Endometrium (tissue), 2 donors: ENCODE measurements around the gene DGKQ.

ENCODE experiments used
- FAIRE-seq: peaks from 2 replicates; lab custom pipeline; 2012; peaks lifted over from hg19 to GRCh38; lab: Jason Lieb, UNC
- donor health status: control.
- donor health status: control.

DGKQ gene

GRCh38 chr4:961351-962230 lies 11.8 kb downstream of the DGKQ start:
- FAIRE-seq = no peak

GRCh38 chr4:960636-961350 lies 12.6 kb downstream of the DGKQ start:
- FAIRE-seq = no peak

DNA sequence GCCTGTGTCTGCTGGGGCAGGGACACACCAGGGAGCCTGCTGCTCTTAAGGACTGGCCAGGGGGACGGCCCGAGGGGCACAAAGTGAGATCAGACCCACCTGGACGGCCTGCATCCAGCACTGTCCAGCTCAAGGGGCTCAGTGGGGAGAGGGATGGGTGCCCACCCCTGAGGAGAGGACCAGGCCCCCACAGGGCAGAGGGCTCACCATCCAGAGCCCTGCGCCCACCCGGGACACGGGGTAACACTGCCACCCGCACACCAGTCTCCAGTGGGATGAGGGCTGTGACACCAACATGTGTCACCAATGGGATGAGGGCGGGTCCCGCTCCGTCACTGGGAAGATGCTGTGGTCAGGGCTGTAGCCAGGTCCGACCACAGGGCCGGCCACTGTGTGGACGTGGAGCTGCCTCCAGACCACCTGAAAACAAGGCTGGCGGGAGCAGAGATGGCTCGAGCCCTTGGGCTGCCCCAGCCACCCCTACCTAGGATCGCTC lies 13.2 kb downstream of the DGKQ start:
- FAIRE-seq = no peak

GRCh38 chr4:959338-960139 lies 13.8 kb downstream of the DGKQ start:
- FAIRE-seq = no peak

- FAIRE-seq = no peak
Observed at GRCh38 chr4:958696-959337, 14.6 kb downstream of the DGKQ start.

GRCh38 chr4:958314-958665 lies 15.1 kb downstream of the DGKQ start:
- FAIRE-seq = no peak

GRCh38 chr4:957581-958313 lies 15.6 kb downstream of the DGKQ start:
- FAIRE-seq = no peak

- no peak for FAIRE-seq
Observed at GRCh38 chr4:957231-957580, 16.2 kb downstream of the DGKQ start.

GRCh38 chr4:956531-957230 lies 16.7 kb downstream of the DGKQ start:
- FAIRE-seq = no peak

GRCh38 chr4:955931-956381 lies 17.4 kb downstream of the DGKQ start:
- FAIRE-seq = no peak

- no peak for FAIRE-seq
Observed at GRCh38 chr4:955161-955921, 18.0 kb downstream of the DGKQ start.

- FAIRE-seq = no peak
Observed at GRCh38 chr4:954211-955020, 19.0 kb downstream of the DGKQ start.

- FAIRE-seq = no peak
Observed at GRCh38 chr4:953574-953915, 19.8 kb downstream of the DGKQ start.

DNA sequence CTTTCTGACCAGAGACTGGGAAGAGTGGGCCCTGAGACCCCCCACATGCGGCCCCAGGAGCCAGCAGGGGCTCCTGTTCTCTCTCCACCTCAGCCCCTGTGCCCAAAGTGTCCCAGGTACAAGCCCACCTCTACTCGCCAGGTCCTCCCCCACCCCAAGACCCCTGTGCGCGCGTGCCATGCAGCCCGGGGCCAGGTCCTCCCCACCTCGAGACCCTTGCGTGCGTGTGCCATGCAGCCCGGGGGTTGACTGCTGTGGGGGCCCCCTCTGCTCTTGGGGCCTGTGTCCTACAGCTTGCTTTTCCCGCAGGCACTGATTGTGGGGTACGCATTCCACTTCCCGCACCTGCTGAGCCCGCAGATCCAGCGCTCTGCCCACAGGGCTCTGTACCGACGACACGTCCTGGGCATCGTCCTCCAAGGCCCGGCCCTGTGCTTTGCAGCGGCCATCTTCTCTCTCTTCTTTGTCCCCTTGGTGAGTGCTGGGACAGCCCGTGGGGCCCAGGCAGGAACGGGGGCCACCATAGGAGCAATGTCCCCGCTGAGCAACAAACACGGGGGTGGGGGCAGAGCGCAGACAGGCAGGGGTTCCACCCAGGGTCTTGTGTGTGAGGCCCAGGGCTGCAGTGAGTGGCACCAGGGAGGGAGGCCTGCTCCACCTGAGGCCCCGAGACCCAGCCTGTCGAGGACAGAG lies 20.3 kb downstream of the DGKQ start:
- FAIRE-seq = no peak

- no peak for FAIRE-seq
Observed at GRCh38 chr4:951594-952468, 21.5 kb downstream of the DGKQ start.

- FAIRE-seq = no peak
Observed at GRCh38 chr4:951186-951585, 22.2 kb downstream of the DGKQ start.
